SK-N-DZ (cell line): ENCODE results near the gene TMEM114.

Source experiments
- DNase-seq: peaks from one replicate; pipeline ENCODE4 v3.0.0-alpha.2; 2015; ENCODE audit warnings: low spot score

Gene TMEM114

GRCh38 chr16:8550728-8551387, 39.5 kb downstream of the TMEM114 start:
- no peak for DNase-seq

GRCh38 chr16:8549843-8550412, 40.4 kb downstream of the TMEM114 start:
- no peak for DNase-seq

- no peak for DNase-seq
Measured at GRCh38 chr16:8548166-8548565, 42.1 kb downstream of the TMEM114 start.

- no peak for DNase-seq
Measured at GRCh38 chr16:8547762-8548161, 42.5 kb downstream of the TMEM114 start.

GRCh38 chr16:8544406-8544805, 45.9 kb downstream of the TMEM114 start:
- DNase-seq = no peak

- DNase-seq = no peak
Measured at GRCh38 chr16:8543258-8543657, 47.1 kb downstream of the TMEM114 start.

- no peak for DNase-seq
Measured at GRCh38 chr16:8542393-8542792, 47.9 kb downstream of the TMEM114 start.

GRCh38 chr16:8541868-8542267, 48.4 kb downstream of the TMEM114 start:
- DNase-seq = no peak

GRCh38 chr16:8537691-8538342, 52.5 kb downstream of the TMEM114 start:
- DNase-seq = no peak

- no peak for DNase-seq
Measured at GRCh38 chr16:8533509-8533908, 56.8 kb downstream of the TMEM114 start.

GRCh38 chr16:8530752-8531384, 59.4 kb downstream of the TMEM114 start:
- no peak for DNase-seq

- no peak for DNase-seq
Measured at GRCh38 chr16:8528471-8528870, 61.8 kb downstream of the TMEM114 start.

- no peak for DNase-seq
Measured at GRCh38 chr16:8523932-8524331, 66.4 kb downstream of the TMEM114 start.

GRCh38 chr16:8522757-8523156, 67.6 kb downstream of the TMEM114 start:
- no peak for DNase-seq

- no peak for DNase-seq
Measured at GRCh38 chr16:8519643-8520042, 70.7 kb downstream of the TMEM114 start.
